ENCODE measurements around the gene TSPEAR. TPM values are rescaled to one million over a fixed set of nuclear protein-coding genes. Genes with fewer than 3 reads are reported as not detected.

Gene TSPEAR
- total RNA-seq, 1 donor from 2014 or later: not detected

- peaks cover 3% of the 10 kb centered on the region for H3K27me3 ChIP-seq (ENCODE audit: control insufficient read depth, insufficient read depth, low read length)
- H3K36me3 ChIP-seq (ENCODE audit: control insufficient read depth, insufficient read depth, low read length): no peaks in the 10 kb centered on the region
- no peak for TF ChIP-seq CTCF (IDR thresholded peaks at IDR 0.05; ENCODE audit: insufficient read depth, low read length, poor library complexity, severe bottlenecking)
- H3K4me3 ChIP-seq (ENCODE audit: low read depth, low read length): no peak overlapping the region
- no peak for DNase-seq (ENCODE audit: low read depth)
These were observed 175.4 kb downstream of the TSPEAR start for GRCh38 chr21:44535963-44536362.

GRCh38 chr21:44534688-44535087 is 176.7 kb downstream of the TSPEAR start:
- no peak for TF ChIP-seq CTCF (IDR thresholded peaks at IDR 0.05; ENCODE audit: insufficient read depth, low read length, poor library complexity, severe bottlenecking)
- Histone ChIP-seq H3K4me3 (ENCODE audit: low read depth, low read length) (no peak overlapping the region), H3K36me3 (ENCODE audit: control insufficient read depth, insufficient read depth, low read length) (no peaks in the 10 kb centered on the region), H3K27me3 (ENCODE audit: control insufficient read depth, insufficient read depth, low read length) (peaks cover 3% of the 10 kb centered on the region)
- DNase-seq (ENCODE audit: low read depth): no peak

GRCh38 chr21:44533891-44534627 is 177.3 kb downstream of the TSPEAR start:
- H3K4me3 ChIP-seq (ENCODE audit: low read depth, low read length): no peak overlapping the region
- no peak for TF ChIP-seq CTCF (IDR thresholded peaks at IDR 0.05; ENCODE audit: insufficient read depth, low read length, poor library complexity, severe bottlenecking)
- no peak for DNase-seq (ENCODE audit: low read depth)
- no peaks in the 10 kb centered on the region for H3K36me3 ChIP-seq (ENCODE audit: control insufficient read depth, insufficient read depth, low read length)
- peaks cover 3% of the 10 kb centered on the region for H3K27me3 ChIP-seq (ENCODE audit: control insufficient read depth, insufficient read depth, low read length)

- TF ChIP-seq CTCF (IDR thresholded peaks at IDR 0.05; ENCODE audit: insufficient read depth, low read length, poor library complexity, severe bottlenecking): no peak
- DNase-seq (ENCODE audit: low read depth): no peak
- no peaks in the 10 kb centered on the region for H3K36me3 ChIP-seq (ENCODE audit: control insufficient read depth, insufficient read depth, low read length)
- no peak overlapping the region for H3K4me3 ChIP-seq (ENCODE audit: low read depth, low read length)
- H3K27me3 ChIP-seq (ENCODE audit: control insufficient read depth, insufficient read depth, low read length): peaks cover 3% of the 10 kb centered on the region
These were observed 178.1 kb downstream of the TSPEAR start for GRCh38 chr21:44533121-44533890.

- no peak for TF ChIP-seq CTCF (IDR thresholded peaks at IDR 0.05; ENCODE audit: insufficient read depth, low read length, poor library complexity, severe bottlenecking)
- Histone ChIP-seq H3K4me3 (ENCODE audit: low read depth, low read length) (no peak overlapping the region), H3K36me3 (ENCODE audit: control insufficient read depth, insufficient read depth, low read length) (no peaks in the 10 kb centered on the region), H3K27me3 (ENCODE audit: control insufficient read depth, insufficient read depth, low read length) (peaks cover 3% of the 10 kb centered on the region)
- DNase-seq (ENCODE audit: low read depth): no peak
These were observed 178.7 kb downstream of the TSPEAR start for GRCh38 chr21:44532712-44533111.

Data from kidney epithelial cell (primary cell).